Cardiac septum (tissue), 1 donor: ENCODE data around the gene FBXO28. TPM values are rescaled to one million over a fixed set of nuclear protein-coding genes. Genes with fewer than 3 reads are reported as not detected.
"Not testable (repeated sequence)": the region's sequence is repeated elsewhere in the genome, so short reads cannot be mapped to it uniquely, and the experiment has no call there.

Experiments
- DNase-seq: peaks from one replicate; pipeline ENCODE4 v3.0.0-alpha.2; 2020; ENCODE audit warnings: low spot score
- intact Hi-C: fragments of 100-400 bp; cut with DNase I; formaldehyde crosslinking; loops from one replicate; pipeline ENCODE4 v1.14.0; 2022
- long read RNA-seq: library from polyadenylated mRNA; unstranded; transcript quantifications from one replicate; pipeline ENCODE4 v2.0.0, GENCODE V29; 2021
- total RNA-seq: library from RNA; stranded (reverse); fragmentation: NEBNext Ultra II Directional; extraction: Animal tissue kit (Norgen Biotek cat#: 25700); gene quantifications from one replicate; pipeline ENCODE4 v1.2.1, GENCODE V29; 2021
- donor health status: DM: no; HTN: no; CAD: no.

Gene FBXO28
- total RNA-seq, result 23.9 TPM
- long read RNA-seq, full-length matches to known transcripts, result 17 of 25 reads
- long read RNA-seq, partial matches to known transcripts, result 0 of 25 reads
- long read RNA-seq, other reads (novel, unspliced or antisense), result 8 of 25 reads

GRCh38 chr1:224113918-224114786 lies at the start of gene FBXO28:
Gene FBXO28, plus strand, starts transcription at chr1:224114111. Its CDS starts 19 bp downstream, at chr1:224114130.
- intact Hi-C loops, result loop anchor here (1.0 to 10.0 kb wide), 3 partner anchors 68 to 409 kb away; partner anchors contain the start of genes DEGS1 and NVL

GRCh38 chr1:224064150-224064549 lies 49.8 kb upstream of the FBXO28 start:
- DNase-seq, result no peak
- intact Hi-C loops, result no loop called here

More at GRCh38 chr1:224113918-224114786, at the start of gene FBXO28:
- peak; percentile 97 for DNase-seq

GRCh38 chr1:224065455-224065854 lies 48.5 kb upstream of the FBXO28 start:
- intact Hi-C loops, result no loop called here
- no peak for DNase-seq

- DNase-seq, result no peak
- intact Hi-C loops, result no loop called here
Observed at GRCh38 chr1:224067207-224067606, 46.7 kb upstream of the FBXO28 start.

GRCh38 chr1:224067621-224068457 lies 46.1 kb upstream of the FBXO28 start:
- intact Hi-C loops, result no loop called here
- no peak for DNase-seq

GRCh38 chr1:224068458-224069072 lies 45.3 kb upstream of the FBXO28 start:
- intact Hi-C loops, result no loop called here
- no peak for DNase-seq

GRCh38 chr1:224069138-224069537 lies 44.8 kb upstream of the FBXO28 start:
- intact Hi-C loops, result no loop called here

GRCh38 chr1:224070521-224070920 lies 43.4 kb upstream of the FBXO28 start:
- no peak for DNase-seq
- intact Hi-C loops, result no loop called here

More at GRCh38 chr1:224069138-224069537, 44.8 kb upstream of the FBXO28 start:
- no peak for DNase-seq

GRCh38 chr1:224076407-224076806 lies 37.5 kb upstream of the FBXO28 start:
- intact Hi-C loops, result no loop called here
- no peak for DNase-seq

- DNase-seq, intact Hi-C loops: not testable (repeated sequence)
Observed at GRCh38 chr1:224079644-224080043, 34.3 kb upstream of the FBXO28 start.

GRCh38 chr1:224080115-224080774 lies 33.7 kb upstream of the FBXO28 start:
- intact Hi-C loops, result no loop called here
- DNase-seq, result no peak

- no peak for DNase-seq
Observed at GRCh38 chr1:224081604-224082003, 32.3 kb upstream of the FBXO28 start.

GRCh38 chr1:224082146-224082545 lies 31.8 kb upstream of the FBXO28 start:
- intact Hi-C loops, result no loop called here
- DNase-seq, result no peak

More at GRCh38 chr1:224081604-224082003, 32.3 kb upstream of the FBXO28 start:
- intact Hi-C loops, result no loop called here

GRCh38 chr1:224084867-224085266 lies 29.0 kb upstream of the FBXO28 start:
- no peak for DNase-seq
- intact Hi-C loops, result no loop called here

GRCh38 chr1:224085421-224086108 lies 28.3 kb upstream of the FBXO28 start:
- DNase-seq, result no peak
- intact Hi-C loops, result no loop called here

- DNase-seq, result no peak
- intact Hi-C loops, result no loop called here
Observed at GRCh38 chr1:224087286-224087794, 26.6 kb upstream of the FBXO28 start.

GRCh38 chr1:224089583-224089982 lies 24.3 kb upstream of the FBXO28 start:
- intact Hi-C loops, result no loop called here
- no peak for DNase-seq

- no peak for DNase-seq
- intact Hi-C loops, result no loop called here
Observed at GRCh38 chr1:224090116-224090515, 23.8 kb upstream of the FBXO28 start.
